Measurements from ENCODE around the gene KIF3C. TPM values are rescaled to one million over a fixed set of nuclear protein-coding genes. Genes with fewer than 3 reads are reported as not detected.

The KIF3C gene
- total and polyA plus RNA-seq, 2 of the 8 experiments (the other 6 are each of a cell fraction or from before 2014, with no cell fraction given), result 13.4 to 58.1 TPM

Small RNAs within 50 kb of the gene (small RNA-seq; reads per million reads assigned to genes)
- gene NDUFB4P4 (ENCODE audit: insufficient read depth) (not detected), gene UQCRHP2 (ENCODE audit: insufficient read depth) (not detected)

Other genes with a start within 250 kb of the KIF3C start
- gene ASXL2, start 104.0 kb downstream of the KIF3C start, total RNA-seq (2021; fragmentation: NEBNext Ultra II Directional; extraction: Animal tissue kit (Norgen Biotek cat#: 25700)), result 41.3 and 42.8 TPM in 2 replicates
- gene ASXL2, start 104.0 kb downstream of the KIF3C start, polyA plus RNA-seq (2011; rRNA removed), result 5.5 and 7.2 TPM in 2 replicates
- gene RAB10, start 51.6 kb upstream of the KIF3C start, total RNA-seq (2021; fragmentation: NEBNext Ultra II Directional; extraction: Animal tissue kit (Norgen Biotek cat#: 25700)), result 127 and 136 TPM in 2 replicates
- gene RAB10, start 51.6 kb upstream of the KIF3C start, polyA plus RNA-seq (2011; rRNA removed), result 42.6 and 54.0 TPM in 2 replicates
- gene GAREM2, start 190.6 kb upstream of the KIF3C start, total RNA-seq (2021; fragmentation: NEBNext Ultra II Directional; extraction: Animal tissue kit (Norgen Biotek cat#: 25700)), result 19.9 and 23.0 TPM in 2 replicates
- 19.9 and 26.8 TPM in 2 replicates for gene GAREM2, start 190.6 kb upstream of the KIF3C start, polyA plus RNA-seq (2011; rRNA removed)

All from H1 (cell line).